HepG2 (cell line): ENCODE results near the gene PRUNE1. TPM values are rescaled to one million over a fixed set of nuclear protein-coding genes. Genes with fewer than 3 reads are reported as not detected.
A peak's percentile ranks its signal among the peaks of the same experiment; 100 is the strongest.

ENCODE experiments used
- ATAD3A ChIP-seq: sonication (generic); formaldehyde crosslinking; IDR thresholded peaks from 2 replicates; pipeline ENCODE4 v1.4.0; 2020; ENCODE audit warnings: missing genetic modification reagents
- CREB3 ChIP-seq: sonication (generic); formaldehyde crosslinking; IDR thresholded peaks from 2 replicates; pipeline ENCODE4 v1.5.0; 2020; ENCODE audit warnings: missing genetic modification reagents
- FLYWCH1 ChIP-seq: sonication (generic); formaldehyde crosslinking; IDR thresholded peaks from 2 replicates; pipeline ENCODE4 v1.8.1; 2023; ENCODE audit warnings: mild to moderate bottlenecking, missing genetic modification reagents
- HMG20A ChIP-seq: IDR thresholded peaks from 2 replicates; pipeline ENCODE4 v1.6.1; 2016; ENCODE audit warnings: borderline replicate concordance
- HNF4G ChIP-seq, 2 experiments: sonication (generic) in 1 of 2; formaldehyde crosslinking in 1 of 2; IDR thresholded peaks; 2 replicates each; pipeline versions ENCODE4 v1.4.0 to v1.6.1; 2011 to 2020; ENCODE audit warnings: borderline replicate concordance in 2 of 2, low read depth in 2 of 2, mild to moderate bottlenecking in 2 of 2, low read length in 1 of 2, missing genetic modification reagents in 1 of 2, moderate library complexity in 1 of 2
- LCORL ChIP-seq, 2 experiments: fragments of 450-650 bp in 1 of 2; sonication (generic) in 1 of 2; formaldehyde crosslinking in 1 of 2; IDR thresholded peaks; 2 replicates each; pipeline versions ENCODE4 v1.5.0 to v1.6.1; 2017 to 2020; ENCODE audit warnings: antibody characterized with exemption in 1 of 2, missing genetic modification reagents in 1 of 2
- MLLT10 ChIP-seq: sonication (generic); formaldehyde crosslinking; IDR thresholded peaks from 2 replicates; pipeline ENCODE4 v1.4.0; 2020; ENCODE audit warnings: missing genetic modification reagents
- MYPOP ChIP-seq: sonication (generic); formaldehyde crosslinking; IDR thresholded peaks from 2 replicates; pipeline ENCODE4 v1.8.1; 2023; ENCODE audit warnings: mild to moderate bottlenecking, moderate library complexity, missing genetic modification reagents
- NR0B2 ChIP-seq: sonication (generic); formaldehyde crosslinking; IDR thresholded peaks from 2 replicates; pipeline ENCODE4 v1.4.0; 2020; ENCODE audit warnings: mild to moderate bottlenecking, missing genetic modification reagents
- ZFP36L1 ChIP-seq: sonication (generic); formaldehyde crosslinking; IDR thresholded peaks from 2 replicates; pipeline ENCODE4 v1.8.0; 2022; ENCODE audit warnings: mild to moderate bottlenecking, missing genetic modification reagents, moderate library complexity
- ZMYM2 ChIP-seq: sonication (generic); formaldehyde crosslinking; IDR thresholded peaks from 2 replicates; pipeline ENCODE4 v1.8.0; 2022; ENCODE audit warnings: mild to moderate bottlenecking, missing genetic modification reagents
- ZNF12 ChIP-seq: sonication (generic); formaldehyde crosslinking; IDR thresholded peaks from 2 replicates; pipeline ENCODE4 v1.5.0; 2020; ENCODE audit warnings: missing genetic modification reagents
- ZNF30 ChIP-seq: sonication (generic); formaldehyde crosslinking; IDR thresholded peaks from 2 replicates; pipeline ENCODE4 v1.5.0; 2020; ENCODE audit warnings: mild to moderate bottlenecking, missing genetic modification reagents
- ZNF512 ChIP-seq: sonication (generic); formaldehyde crosslinking; IDR thresholded peaks from 2 replicates; pipeline ENCODE4 v1.4.0; 2020; ENCODE audit warnings: mild to moderate bottlenecking, missing genetic modification reagents
- ZNF580 ChIP-seq: IDR thresholded peaks from 2 replicates; pipeline ENCODE4 v1.6.1; 2016; ENCODE audit warnings: low read depth, borderline replicate concordance
- ZNF687 ChIP-seq: sonication (generic); formaldehyde crosslinking; IDR thresholded peaks from 2 replicates; pipeline ENCODE4 v1.5.1; 2020; ENCODE audit warnings: mild to moderate bottlenecking, missing genetic modification reagents, moderate library complexity
- polyA plus RNA-seq, 8 experiments: library from polyadenylated mRNA; depleted of rRNA in 3 of 8; stranded (reverse) in 7 of 8; unstranded in 1 of 8; fragments of >200 nt; fragmentation: Illumina TruSeq in 4 of 8; extraction: Trizol in 4 of 8; gene quantifications; 2 replicates each; pipeline versions ENCODE4 v1.2.1 to v1.2.3, GENCODE V29; 2011 to 2016; ENCODE audit warnings: low read depth in 4 of 8, missing spikeins in 1 of 8, mixed read lengths in 1 of 8; ENCODE audit not compliant: insufficient read depth in 1 of 8
- total RNA-seq, 5 experiments: library from RNA; depleted of rRNA; stranded (reverse); fragments of >200 nt; fragmentation: Illumina TruSeq; extraction: Trizol; gene quantifications; 2 replicates each; pipeline ENCODE4 v1.2.3, GENCODE V29; 2016; ENCODE audit warnings: low read depth in 1 of 5
- TF ChIP-seq, protein P1 (sequence below): sonication (generic); formaldehyde crosslinking; IDR thresholded peaks from 2 replicates; pipeline ENCODE4 v1.4.0; 2020; ENCODE audit warnings: missing genetic modification reagents

PRUNE1 gene
- total and polyA plus RNA-seq, 2 of the 13 experiments (the other 11 are each of a cell fraction or from before 2014, with no cell fraction given): 19.0 to 31.9 TPM

DNA sequence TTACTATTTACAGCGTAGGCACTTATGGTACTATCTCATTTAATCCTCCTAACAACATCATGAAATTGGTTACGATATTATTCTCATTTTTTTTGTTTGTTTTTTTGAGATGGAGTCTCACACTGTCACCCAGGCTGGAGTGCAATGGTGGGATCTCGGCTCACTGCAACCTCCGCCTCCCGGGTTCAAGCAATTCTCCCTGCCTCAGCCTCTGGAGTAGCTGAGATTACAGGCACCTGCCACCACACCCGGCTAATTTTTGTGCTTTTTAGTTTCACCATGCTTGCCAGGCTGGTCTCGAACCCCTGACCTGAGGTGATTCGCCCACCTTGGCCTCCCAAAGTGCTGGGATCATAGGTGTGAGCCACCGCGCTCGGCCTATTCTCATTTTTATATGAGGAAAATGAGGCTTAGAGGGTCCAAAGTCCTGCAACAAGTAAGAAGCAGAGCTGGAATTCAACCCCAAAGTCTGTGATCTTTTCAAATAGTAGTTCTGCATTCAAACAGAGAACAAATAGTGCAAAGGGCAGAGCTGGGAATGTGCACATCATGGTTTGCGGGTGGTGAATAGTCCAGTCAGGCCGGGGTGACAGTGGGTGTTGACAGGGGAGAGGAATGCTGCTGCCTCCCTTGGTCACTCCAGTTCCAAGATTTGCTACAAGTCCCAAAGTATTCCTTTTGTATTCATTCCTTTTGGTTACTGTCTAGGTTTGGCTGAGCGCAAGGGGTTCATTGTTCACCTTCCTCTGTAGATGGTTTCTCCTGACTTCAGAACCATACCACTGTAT, 4.6 kb downstream of the PRUNE1 start (continued):
- TF ChIP-seq, protein P1, sequence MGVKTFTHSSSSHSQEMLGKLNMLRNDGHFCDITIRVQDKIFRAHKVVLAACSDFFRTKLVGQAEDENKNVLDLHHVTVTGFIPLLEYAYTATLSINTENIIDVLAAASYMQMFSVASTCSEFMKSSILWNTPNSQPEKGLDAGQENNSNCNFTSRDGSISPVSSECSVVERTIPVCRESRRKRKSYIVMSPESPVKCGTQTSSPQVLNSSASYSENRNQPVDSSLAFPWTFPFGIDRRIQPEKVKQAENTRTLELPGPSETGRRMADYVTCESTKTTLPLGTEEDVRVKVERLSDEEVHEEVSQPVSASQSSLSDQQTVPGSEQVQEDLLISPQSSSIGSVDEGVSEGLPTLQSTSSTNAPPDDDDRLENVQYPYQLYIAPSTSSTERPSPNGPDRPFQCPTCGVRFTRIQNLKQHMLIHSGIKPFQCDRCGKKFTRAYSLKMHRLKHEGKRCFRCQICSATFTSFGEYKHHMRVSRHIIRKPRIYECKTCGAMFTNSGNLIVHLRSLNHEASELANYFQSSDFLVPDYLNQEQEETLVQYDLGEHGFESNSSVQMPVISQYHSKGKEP (CRISPR knock-in tag): no peak
- no peak for TF ChIP-seq FLYWCH1 (CRISPR knock-in tag)
- no peak for TF ChIP-seq CREB3 (CRISPR knock-in tag)
- peak; percentile 66; the same call in 1 of the 2 replicates for TF ChIP-seq LCORL (IDR thresholded peaks at IDR 0.05)
- TF ChIP-seq LCORL (CRISPR knock-in tag; IDR thresholded peaks at IDR 0.05): peak; percentile 86
- no peak for TF ChIP-seq ZNF12 (CRISPR knock-in tag)
- TF ChIP-seq ZNF512 (CRISPR knock-in tag): no peak
- no peak for TF ChIP-seq ZNF30
- TF ChIP-seq HMG20A: peak; percentile 77
- no peak for TF ChIP-seq NR0B2
- TF ChIP-seq ZMYM2: peak; percentile 97
- no peak for TF ChIP-seq MYPOP (CRISPR knock-in tag)
- no peak for TF ChIP-seq ZNF580 (CRISPR knock-in tag)
- no peak for TF ChIP-seq ZFP36L1 (CRISPR knock-in tag)
- no peak for TF ChIP-seq MLLT10 (CRISPR knock-in tag)
- peak; percentile 62 for TF ChIP-seq ZNF687 (CRISPR knock-in tag)
- TF ChIP-seq HNF4G (IDR thresholded peaks at IDR 0.05; ENCODE audit: borderline replicate concordance, low read depth, low read length): peak; percentile 98
- TF ChIP-seq HNF4G (CRISPR knock-in tag; IDR thresholded peaks at IDR 0.05; ENCODE audit: borderline replicate concordance, low read depth): peak; percentile 93
- TF ChIP-seq ATAD3A: no peak
